A549 (cell line): ENCODE measurements around the gene MYO9A. TPM values are rescaled to one million over a fixed set of nuclear protein-coding genes. Genes with fewer than 3 reads are reported as not detected.

Experiments
- ATAC-seq, 2 experiments: fragments of 200-7000 bp in 1 of 2; fragments of >200 bp in 1 of 2; cut with Nextera tagmentation in 1 of 2; cut with Tn5 transposase in 1 of 2; 3 replicates each; pipeline versions ENCODE4 v1.8.0 to v1.9.1; 2018 to 2020; ENCODE audit warnings: mild to moderate bottlenecking in 1 of 2, moderate library complexity in 1 of 2
- CTCF ChIA-PET: fragments of 300-600 bp; sonication (Branson Sonifier 250); formaldehyde crosslinking; extraction: SDS; loops from one replicate; lab custom pipeline; 2021; ENCODE audit warnings: antibody characterized with exemption, inconsistent platforms; lab: Yijun Ruan, JAX
- POLR2A ChIA-PET: fragments of 350-600 bp; formaldehyde crosslinking; extraction: SDS; loops from one replicate; lab custom pipeline; 2021; ENCODE audit warnings: antibody characterized with exemption, inconsistent platforms; lab: Yijun Ruan, JAX
- DNase-seq, 2 experiments: peaks; one replicate each; pipeline versions ENCODE4 v3.0.0 to v3.0.0-alpha.2; 2011 to 2016; ENCODE audit warnings: low read depth in 1 of 2, low spot score in 1 of 2
- FAIRE-seq: peaks from 2 replicates; lab custom pipeline; 2011; peaks lifted over from hg19 to GRCh38; lab: Jason Lieb, UNC
- H3K27ac ChIP-seq, 2 experiments: fragments of >200 bp; sonication (Bioruptor Twin); formaldehyde crosslinking; 3 replicates each; pipeline ENCODE4 v1.5.1; 2016 to 2017
- H3K4me1 ChIP-seq: fragments of >200 bp; sonication (Bioruptor Twin); formaldehyde crosslinking; 3 replicates; pipeline ENCODE4 v1.6.1; 2016
- H3K4me2 ChIP-seq: fragments of >200 bp; sonication (Bioruptor Twin); formaldehyde crosslinking; 3 replicates; pipeline ENCODE4 v1.6.1; 2016
- H3K4me3 ChIP-seq: fragments of >200 bp; sonication (Bioruptor Twin); formaldehyde crosslinking; 3 replicates; pipeline ENCODE4 v1.5.1; 2016
- H3K9me3 ChIP-seq: fragments of >200 bp; sonication (Bioruptor Twin); formaldehyde crosslinking; 3 replicates; pipeline ENCODE4 v1.6.1; 2016
- ATOH8 ChIP-seq: fragments of 250-450 bp; sonication (Bioruptor Pico); IDR thresholded peaks from 2 replicates; pipeline ENCODE4 v1.5.0; 2020; ENCODE audit warnings: low read depth, mild to moderate bottlenecking, moderate library complexity
- BCL3 ChIP-seq: fragments of >200 bp; sonication (Bioruptor Twin); formaldehyde crosslinking; IDR thresholded peaks from 3 replicates; pipeline ENCODE4 v1.6.1; 2016
- BHLHE40 ChIP-seq: IDR thresholded peaks from 2 replicates; pipeline ENCODE4 v1.6.1; 2012; ENCODE audit warnings: low read depth, low read length, inconsistent platforms
- CHD4 ChIP-seq: fragments of 200-600 bp; sonication (generic); IDR thresholded peaks from 2 replicates; pipeline ENCODE4 v1.6.1; 2016; ENCODE audit warnings: antibody characterized with exemption, mild to moderate bottlenecking, borderline replicate concordance
- CTCF ChIP-seq: fragments of >200 bp; sonication (Bioruptor Twin); formaldehyde crosslinking; IDR thresholded peaks from 3 replicates; pipeline ENCODE4 v1.5.1; 2016
- E2F6 ChIP-seq: IDR thresholded peaks from 2 replicates; pipeline ENCODE4 v1.6.1; 2012; ENCODE audit warnings: low read depth, borderline replicate concordance
- ELK1 ChIP-seq: fragments of 150-350 bp; IDR thresholded peaks from 2 replicates; pipeline ENCODE4 v1.6.1; 2014; ENCODE audit warnings: low read depth, mild to moderate bottlenecking, low read length
- GATA3 ChIP-seq: IDR thresholded peaks from 2 replicates; pipeline ENCODE4 v1.6.1; 2012; ENCODE audit warnings: borderline replicate concordance
- HMGXB4 ChIP-seq: fragments of 250-450 bp; sonication (Bioruptor Pico); IDR thresholded peaks from 2 replicates; pipeline ENCODE4 v1.5.0; 2021; ENCODE audit warnings: mild to moderate bottlenecking, moderate library complexity, borderline replicate concordance
- MAFK ChIP-seq: fragments of 450-650 bp; IDR thresholded peaks from 2 replicates; pipeline ENCODE4 v1.6.1; 2014; ENCODE audit not compliant: partially characterized antibody
- PBX3 ChIP-seq: IDR thresholded peaks from 2 replicates; pipeline ENCODE4 v1.6.1; 2012
- POLR2AphosphoS2 ChIP-seq: conservative IDR thresholded peaks from 2 replicates; pipeline ENCODE4 v1.6.1; 2012; ENCODE audit warnings: low read length, improper control_type of control experiment, inconsistent platforms
- RCOR1 ChIP-seq: fragments of 150-350 bp; IDR thresholded peaks from 2 replicates; pipeline ENCODE4 v1.6.1; 2014; ENCODE audit warnings: antibody characterized with exemption, low read length, low read depth
- REST ChIP-seq: fragments of 200-600 bp; sonication (generic); IDR thresholded peaks from 2 replicates; pipeline ENCODE4 v1.6.1; 2016; ENCODE audit warnings: antibody characterized with exemption, mild to moderate bottlenecking, moderate library complexity
- RFX5 ChIP-seq: fragments of 450-650 bp; IDR thresholded peaks from 2 replicates; pipeline ENCODE4 v1.7.1; 2014; ENCODE audit warnings: antibody characterized with exemption, mild to moderate bottlenecking, moderate library complexity
- TFCP2L1 ChIP-seq: fragments of 250-450 bp; sonication (Bioruptor Pico); IDR thresholded peaks from 2 replicates; pipeline ENCODE4 v1.5.0; 2021; ENCODE audit warnings: mild to moderate bottlenecking
- ZC3H11A ChIP-seq: fragments of 450-650 bp; IDR thresholded peaks from 2 replicates; pipeline ENCODE4 v1.6.1; 2014; ENCODE audit warnings: antibody characterized with exemption, mild to moderate bottlenecking
- ZSCAN20 ChIP-seq: fragments of 250-450 bp; sonication (Bioruptor Pico); IDR thresholded peaks from 2 replicates; pipeline ENCODE4 v1.8.0; 2022; ENCODE audit warnings: mild to moderate bottlenecking, moderate library complexity
- WGBS: methylation state at CpG from one replicate; pipeline ENCODE4 v1.1.6; 2017; ENCODE audit errors: missing lambda C conversion rate; 5-methylcytosine and 5-hydroxymethylcytosine counted together
- polyA plus RNA-seq, 4 experiments: library from polyadenylated mRNA; depleted of rRNA in 3 of 4; stranded (reverse); fragments of >200 nt; fragmentation: RNase III in 1 of 4; extraction: RNeasy Plus Mini Kit Qiagen cat#74134 plus additional on column Dnase treatment in 1 of 4; gene quantifications; 2 replicates in 3 of 4; 3 replicates in 1 of 4; pipeline ENCODE4 v1.2.3, GENCODE V29; 2011 to 2017

The MYO9A gene
- polyA plus RNA-seq, 2 of the 4 experiments (the other 2 are of a cell fraction), result 5.9 to 21.9 TPM

- no peak for TF ChIP-seq ELK1
- TF ChIP-seq, all 56 proteins: peak for 0
These were observed 306.8 kb downstream of the MYO9A start (continued) for GRCh38 chr15:71811036-71811736.

GRCh38 chr15:71810256-71811035 lies 307.5 kb downstream of the MYO9A start, which contains the start of gene NR2E3:
NR2E3 (plus strand) TSS chr15:71810554; CDS start chr15:71810744, 190 bp downstream.
- CTCF ChIA-PET, result interaction anchor here (1.0 to 2.6 kb wide), 2 partner anchors 9 to 56 kb away, joined by 3 to 16 read pairs; no protein-coding TSS in a partner anchor
- ATAC-seq, result peak; percentile 13 to 14; a peak in 2 of 6 replicates
- no peak for FAIRE-seq
- 85% methylated on average over 13 of the region's 16 CpGs for whole genome bisulfite sequencing
- Histone ChIP-seq H3K4me3 (no peak within 1 kb of the TSS), H3K4me1 (peaks cover 27% of the 10 kb centered on the region), H3K9me3 (no peaks in the 10 kb centered on the region), H3K27ac (peak within 1 kb of the TSS in 1 of 2 experiments; percentile 18; a peak in 2 of 6 replicates), H3K4me2 (no peak within 1 kb of the TSS)
- no peak for DNase-seq
- POLR2A ChIA-PET, result no interaction called here
- TF ChIP-seq MAFK (no peak), POLR2AphosphoS2 (no peak), CHD4 (no peak), GATA3 (no peak)

- H3K4me1 ChIP-seq, result peaks cover 38% of the 10 kb centered on the region
- H3K4me3 ChIP-seq, result no peak overlapping the region
- 97% methylated on average over 8 of the region's 8 CpGs for WGBS
- ChIA-PET CTCF (interaction anchor here (1.1 to 13.3 kb wide), 4 partner anchors 8 to 429 kb away, joined by 3 to 522 read pairs (median 28); no protein-coding TSS in a partner anchor), POLR2A (no interaction called here)
- H3K4me2 ChIP-seq, result no peak overlapping the region
- DNase-seq, result no peak
- FAIRE-seq, result no peak
- no peaks in the 10 kb centered on the region for H3K9me3 ChIP-seq
- peak overlapping the region in 1 of 2 experiments; percentile 18; a peak in 2 of 6 replicates for H3K27ac ChIP-seq
- ATAC-seq, result no peak
- TF ChIP-seq HMGXB4 (no peak), E2F6 (no peak), CTCF (no peak), RFX5 (no peak), TFCP2L1 (CRISPR knock-in tag) (no peak), REST (no peak), ZC3H11A (no peak), BHLHE40 (no peak), ZSCAN20 (no peak), PBX3 (no peak), BCL3 (no peak), ATOH8 (CRISPR knock-in tag) (no peak), RCOR1 (no peak)
These were observed 308.6 kb downstream of the MYO9A start for GRCh38 chr15:71809346-71809745.
